Neuronal stem cell (in vitro differentiated cells): ENCODE measurements around the gene ADCY2.

Experiments
- DNase-seq: peaks from one replicate; pipeline ENCODE4 v3.0.0-alpha.2; 2013; ENCODE audit warnings: low spot score
- H2AFZ ChIP-seq: one replicate; pipeline ENCODE4 v1.6.1; 2013; ENCODE audit warnings: mild to moderate bottlenecking, low read length, inconsistent platforms
- H2AK5ac ChIP-seq: 2 replicates; pipeline ENCODE4 v1.6.1; 2013; ENCODE audit warnings: low read depth, mild to moderate bottlenecking, inconsistent platforms, low read length, moderate library complexity, mixed read lengths
- H2BK120ac ChIP-seq: 2 replicates; pipeline ENCODE4 v1.6.1; 2013; ENCODE audit warnings: low read depth, mild to moderate bottlenecking, inconsistent platforms, low read length, moderate library complexity, mixed read lengths
- H2BK12ac ChIP-seq: one replicate; pipeline ENCODE4 v1.6.1; 2013; ENCODE audit warnings: low read length, inconsistent platforms
- H2BK15ac ChIP-seq: 2 replicates; pipeline ENCODE4 v1.6.1; 2013; ENCODE audit warnings: mild to moderate bottlenecking, low read length, inconsistent platforms, mixed read lengths
- H2BK5ac ChIP-seq: one replicate; pipeline ENCODE4 v1.6.1; 2013; ENCODE audit warnings: inconsistent platforms, mild to moderate bottlenecking, low read length, moderate library complexity
- H3K14ac ChIP-seq: one replicate; pipeline ENCODE4 v1.6.1; 2013; ENCODE audit warnings: low read length, inconsistent platforms
- H3K18ac ChIP-seq: 2 replicates; pipeline ENCODE4 v1.6.1; 2013; ENCODE audit warnings: low read length, inconsistent platforms
- H3K23ac ChIP-seq: 2 replicates; pipeline ENCODE4 v1.6.1; 2013; ENCODE audit warnings: low read depth, mild to moderate bottlenecking, mixed read lengths, low read length, inconsistent platforms; ENCODE audit not compliant: poor library complexity
- H3K27ac ChIP-seq: replicated peaks from 3 replicates; pipeline ENCODE4 v1.5.1; 2013; ENCODE audit warnings: low read length, inconsistent platforms
- H3K27me3 ChIP-seq, 3 experiments: 2 replicates each; pipeline ENCODE4 v1.6.1; 2013; ENCODE audit warnings: low read length in 3 of 3, mild to moderate bottlenecking in 2 of 3, inconsistent platforms in 1 of 3, low read depth in 1 of 3, mixed read lengths in 1 of 3, moderate library complexity in 1 of 3; ENCODE audit not compliant: control insufficient read depth in 3 of 3, insufficient read depth in 3 of 3
- H3K36me3 ChIP-seq, 2 donors: replicated peaks in 1 of 2; 2 replicates each; pipeline ENCODE4 v1.6.1; 2013; ENCODE audit warnings: low read length in 2 of 2; ENCODE audit not compliant: control insufficient read depth in 2 of 2, insufficient read depth in 2 of 2
- H3K4ac ChIP-seq: 2 replicates; pipeline ENCODE4 v1.6.1; 2013; ENCODE audit warnings: inconsistent platforms, mild to moderate bottlenecking, low read length, moderate library complexity
- H3K4me1 ChIP-seq, 2 donors: 1 replicate in 1 of 2; 2 replicates in 1 of 2; pipeline ENCODE4 v1.6.1; 2013; ENCODE audit warnings: low read length in 2 of 2, low read depth in 1 of 2; ENCODE audit not compliant: control insufficient read depth in 2 of 2, insufficient read depth in 1 of 2
- H3K4me2 ChIP-seq: one replicate; pipeline ENCODE4 v1.6.1; 2013; ENCODE audit warnings: mild to moderate bottlenecking, low read length, inconsistent platforms; ENCODE audit not compliant: insufficient read depth, poor library complexity, severe bottlenecking
- H3K4me3 ChIP-seq, 2 donors: 2 replicates each; pipeline ENCODE4 v1.5.1; 2013; ENCODE audit warnings: low read length in 2 of 2, mild to moderate bottlenecking in 2 of 2, inconsistent platforms in 1 of 2, moderate library complexity in 1 of 2
- H3K79me1 ChIP-seq: one replicate; pipeline ENCODE4 v1.6.1; 2013; ENCODE audit warnings: low read depth, mild to moderate bottlenecking, inconsistent platforms, low read length, moderate library complexity
- H3K9ac ChIP-seq: one replicate; pipeline ENCODE4 v1.6.1; 2013; ENCODE audit warnings: mild to moderate bottlenecking, low read depth, low read length, inconsistent platforms; ENCODE audit not compliant: poor library complexity
- H3K9me3 ChIP-seq, 2 donors: replicated peaks in 1 of 2; 2 replicates each; pipeline versions ENCODE3 to v1.6.1; 2013; ENCODE audit warnings: low read length in 2 of 2, mild to moderate bottlenecking in 2 of 2, inconsistent platforms in 1 of 2, low read depth in 1 of 2, mixed read lengths in 1 of 2, moderate library complexity in 1 of 2; ENCODE audit not compliant: control insufficient read depth in 2 of 2, insufficient read depth in 1 of 2
- H4K8ac ChIP-seq: one replicate; pipeline ENCODE4 v1.6.1; 2013; ENCODE audit warnings: low read depth, mild to moderate bottlenecking, inconsistent platforms, low read length, moderate library complexity
- H4K91ac ChIP-seq: one replicate; pipeline ENCODE4 v1.6.1; 2013; ENCODE audit warnings: low read length, low read depth, mild to moderate bottlenecking, inconsistent platforms; ENCODE audit not compliant: poor library complexity
- WGBS, 2 donors: extraction: QIAGEN DNeasy Blood & Tissue Kit; methylation state at CpG; one replicate each; pipeline ENCODE4 v1.1.7; 2013; ENCODE audit warnings: missing lambda C conversion rate in 2 of 2, mixed read lengths in 1 of 2; ENCODE audit not compliant: insufficient read length in 2 of 2, insufficient replicate concordance in 1 of 2; ENCODE audit errors: extremely low coverage in 2 of 2; 5-methylcytosine and 5-hydroxymethylcytosine counted together

Gene ADCY2

DNA sequence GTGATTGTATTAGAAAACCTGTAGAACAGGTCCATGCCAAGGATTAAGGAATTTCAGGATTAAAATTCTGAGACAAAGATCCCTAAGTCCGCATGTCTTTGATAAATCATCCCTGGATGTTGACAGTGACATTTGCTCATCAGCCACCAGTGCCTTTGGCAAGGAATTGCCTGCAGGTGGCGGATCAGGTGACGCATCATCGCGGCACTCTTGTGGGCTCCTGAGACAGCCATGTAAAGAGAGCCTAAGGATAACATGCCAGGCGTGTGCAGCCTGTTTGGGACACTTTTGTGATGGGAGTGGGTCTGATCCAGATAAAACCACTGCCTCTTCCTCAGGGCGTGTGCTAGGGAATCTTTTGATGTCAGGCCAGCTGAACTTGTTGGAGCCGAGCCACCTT lies 40.6 kb downstream of the ADCY2 start:
- H3K79me1 ChIP-seq: no peaks in the 10 kb centered on the region
- H2AK5ac ChIP-seq: no peak overlapping the region
- no peak overlapping the region for H3K14ac ChIP-seq
- no peak overlapping the region for H2BK120ac ChIP-seq
- no peak overlapping the region for H3K18ac ChIP-seq
- peaks cover 0 to 4% of the 10 kb centered on the region in 2 donors for H3K9me3 ChIP-seq
- no peak overlapping the region for H2BK15ac ChIP-seq
- no peak for DNase-seq
- no peak overlapping the region for H3K27ac ChIP-seq
- no peak overlapping the region for H3K4me2 ChIP-seq
- no peak overlapping the region for H4K91ac ChIP-seq
- H3K4ac ChIP-seq: no peak overlapping the region
- no peak overlapping the region for H2BK5ac ChIP-seq
- no peak overlapping the region for H3K4me3 ChIP-seq
- H3K27me3 ChIP-seq: no peaks in the 10 kb centered on the region
- no CpG with 5 or more reads among the region's 8 CpGs for WGBS, 2 donors
- H3K23ac ChIP-seq: no peak overlapping the region
- H2AFZ ChIP-seq: no peak overlapping the region
- H3K36me3 ChIP-seq: no peaks in the 10 kb centered on the region
- H3K4me1 ChIP-seq: peaks cover 0 to 3% of the 10 kb centered on the region in 2 donors
- no peak overlapping the region for H3K9ac ChIP-seq
- no peak overlapping the region for H2BK12ac ChIP-seq
- no peak overlapping the region for H4K8ac ChIP-seq

DNA sequence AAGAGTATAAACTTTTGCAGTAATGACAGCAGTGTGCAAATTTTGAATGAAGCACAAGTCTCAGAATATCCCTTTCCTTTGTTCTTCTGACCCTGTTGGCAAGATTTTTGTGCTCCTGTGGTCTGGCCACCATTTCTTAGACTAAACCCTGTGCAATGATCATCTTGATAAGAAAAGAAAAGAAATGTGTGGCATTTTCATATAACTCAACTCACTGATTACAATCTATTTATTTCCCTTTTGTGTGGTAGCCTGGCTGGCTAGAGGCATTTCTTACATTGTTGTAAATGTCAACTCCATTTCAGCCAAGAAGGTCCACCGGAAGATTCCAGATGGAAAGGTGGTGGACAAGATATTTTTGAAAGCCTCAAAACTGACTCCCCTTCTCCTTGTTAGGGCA lies 41.9 kb downstream of the ADCY2 start:
- Histone ChIP-seq H2BK5ac (no peak overlapping the region), H3K79me1 (no peaks in the 10 kb centered on the region), H3K14ac (no peak overlapping the region), H3K4me1 (peaks cover 0 to 3% of the 10 kb centered on the region in 2 donors), H3K9ac (no peak overlapping the region), H3K9me3 (peaks cover 0 to 4% of the 10 kb centered on the region in 2 donors), H2BK120ac (no peak overlapping the region), H3K27ac (no peak overlapping the region), H4K91ac (no peak overlapping the region), H4K8ac (no peak overlapping the region), H3K4me3 (no peak overlapping the region), H2AFZ (no peak overlapping the region), H3K27me3 (no peaks in the 10 kb centered on the region), H2BK15ac (no peak overlapping the region), H2AK5ac (no peak overlapping the region), H3K4me2 (no peak overlapping the region), H3K23ac (no peak overlapping the region), H3K18ac (no peak overlapping the region), H3K4ac (no peak overlapping the region), H2BK12ac (no peak overlapping the region), H3K36me3 (no peaks in the 10 kb centered on the region)
- no peak for DNase-seq
- WGBS, 2 donors: no CpG with 5 or more reads among the region's 1 CpG

DNA sequence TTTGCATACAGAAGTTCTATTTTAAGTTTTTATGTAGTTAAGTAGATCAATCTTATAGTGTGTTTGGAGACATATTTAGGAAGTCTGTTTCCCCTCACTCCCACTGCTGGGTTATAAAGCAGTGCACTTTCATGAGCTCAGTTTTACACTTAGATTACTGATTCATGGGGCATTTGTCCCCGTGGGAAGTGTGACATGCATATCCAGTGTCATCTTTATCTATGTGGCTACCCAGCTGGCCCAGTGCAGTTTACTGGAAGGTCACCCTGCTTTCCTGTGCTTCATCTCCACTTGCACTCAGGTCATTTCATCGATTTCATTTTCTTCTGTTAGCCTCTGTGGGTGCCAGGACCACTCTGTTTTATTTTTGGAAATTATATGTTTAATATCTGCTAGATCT lies 49.1 kb downstream of the ADCY2 start:
- no peak overlapping the region for H2BK15ac ChIP-seq
- DNase-seq: no peak
- H4K8ac ChIP-seq: no peak overlapping the region

DNA sequence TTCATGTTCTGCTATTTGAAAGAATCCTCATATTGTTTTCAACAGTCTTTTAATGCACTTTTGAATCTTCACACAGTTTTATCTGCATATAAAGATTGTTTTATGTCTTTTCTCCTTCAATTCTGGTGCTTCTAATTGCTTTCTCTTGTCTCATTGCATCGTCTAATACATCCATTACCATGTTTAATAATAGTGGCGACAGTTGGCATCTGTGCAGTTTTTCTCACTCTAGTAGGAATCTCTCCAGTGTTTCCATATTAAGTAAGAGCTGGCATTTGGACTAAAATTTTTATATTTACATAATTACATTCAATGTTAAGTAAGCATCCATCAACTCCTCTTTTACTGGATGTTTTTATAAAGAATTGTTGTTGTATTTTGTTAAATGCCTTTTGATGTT lies 49.9 kb downstream of the ADCY2 start:
- WGBS, 2 donors: no CpG with 5 or more reads among the region's 2 CpGs
- peaks cover 6 to 12% of the 10 kb centered on the region in 2 donors for H3K4me1 ChIP-seq

More for the DNA sequence above, 49.1 kb downstream of the ADCY2 start:
- peaks cover under 1 to 3% of the 10 kb centered on the region in 2 donors for H3K9me3 ChIP-seq
- no peak overlapping the region for H3K4me2 ChIP-seq
- no peak overlapping the region for H2BK5ac ChIP-seq
- H2BK12ac ChIP-seq: no peak overlapping the region
- no peak overlapping the region for H3K14ac ChIP-seq
- H2BK120ac ChIP-seq: no peak overlapping the region
- H3K27ac ChIP-seq: no peak overlapping the region
- H3K4ac ChIP-seq: no peak overlapping the region
- H3K4me3 ChIP-seq: no peak overlapping the region
- no peak overlapping the region for H3K18ac ChIP-seq
- H3K27me3 ChIP-seq: no peaks in the 10 kb centered on the region
- no peak overlapping the region for H4K91ac ChIP-seq
- no peak overlapping the region for H2AK5ac ChIP-seq
- H3K4me1 ChIP-seq: peaks cover 6 to 12% of the 10 kb centered on the region in 2 donors
- H3K36me3 ChIP-seq: no peaks in the 10 kb centered on the region
- no peak overlapping the region for H3K9ac ChIP-seq
- WGBS, 2 donors: no CpG with 5 or more reads among the region's 2 CpGs
- H2AFZ ChIP-seq: no peak overlapping the region
- no peak overlapping the region for H3K23ac ChIP-seq
- H3K79me1 ChIP-seq: peaks cover 2% of the 10 kb centered on the region

More for the DNA sequence above, 49.9 kb downstream of the ADCY2 start:
- Histone ChIP-seq H3K14ac (no peak overlapping the region), H3K27ac (no peak overlapping the region), H3K27me3 (no peaks in the 10 kb centered on the region), H3K4ac (no peak overlapping the region), H2BK120ac (no peak overlapping the region), H3K9me3 (peaks cover 3 to 8% of the 10 kb centered on the region in 2 donors), H2BK15ac (no peak overlapping the region), H3K79me1 (peaks cover 2% of the 10 kb centered on the region), H2AFZ (no peak overlapping the region), H2BK5ac (no peak overlapping the region), H3K4me2 (no peak overlapping the region), H3K36me3 (no peaks in the 10 kb centered on the region), H2BK12ac (no peak overlapping the region), H3K4me3 (no peak overlapping the region), H4K8ac (no peak overlapping the region), H3K23ac (no peak overlapping the region), H3K18ac (no peak overlapping the region), H4K91ac (no peak overlapping the region), H2AK5ac (no peak overlapping the region), H3K9ac (no peak overlapping the region)
- no peak for DNase-seq
